Raji (cell line): ENCODE results near the gene PASD1.

Source experiments
- POLR2A ChIP-seq: IDR thresholded peaks from 2 replicates; pipeline ENCODE4 v1.6.1; 2011; ENCODE audit warnings: low read depth, low read length, control low read depth; ENCODE audit not compliant: insufficient read depth

The PASD1 gene

GRCh38 chrX:151697522-151697921 lies 134.0 kb downstream of the PASD1 start:
- no peak for TF ChIP-seq POLR2A

- no peak for TF ChIP-seq POLR2A
Measured at GRCh38 chrX:151698485-151698884, 135.0 kb downstream of the PASD1 start.

- no peak for TF ChIP-seq POLR2A
Measured at GRCh38 chrX:151699746-151700145, 136.3 kb downstream of the PASD1 start.

DNA sequence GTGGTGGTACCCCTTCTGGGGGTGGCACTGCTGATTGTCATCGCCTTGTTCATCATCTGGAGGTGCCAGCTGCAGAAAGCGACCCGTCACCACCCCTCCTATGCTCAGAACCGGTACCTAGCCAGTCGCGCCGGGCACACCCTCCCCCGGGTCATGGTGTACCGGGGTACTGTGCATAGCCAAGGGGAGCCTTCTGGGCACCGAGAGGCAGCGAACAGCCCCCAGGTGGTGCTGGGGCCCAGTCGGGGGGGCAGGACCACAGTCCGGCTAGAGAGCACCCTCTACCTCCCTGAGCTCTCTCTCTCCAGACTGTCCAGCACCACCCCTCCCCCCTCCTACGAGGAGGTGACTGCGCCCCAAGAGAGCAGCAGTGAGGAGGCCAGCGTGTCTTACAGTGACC lies 137.1 kb downstream of the PASD1 start:
- TF ChIP-seq POLR2A = no peak

- no peak for TF ChIP-seq POLR2A
Measured at GRCh38 chrX:151701071-151701470, 137.6 kb downstream of the PASD1 start.

DNA sequence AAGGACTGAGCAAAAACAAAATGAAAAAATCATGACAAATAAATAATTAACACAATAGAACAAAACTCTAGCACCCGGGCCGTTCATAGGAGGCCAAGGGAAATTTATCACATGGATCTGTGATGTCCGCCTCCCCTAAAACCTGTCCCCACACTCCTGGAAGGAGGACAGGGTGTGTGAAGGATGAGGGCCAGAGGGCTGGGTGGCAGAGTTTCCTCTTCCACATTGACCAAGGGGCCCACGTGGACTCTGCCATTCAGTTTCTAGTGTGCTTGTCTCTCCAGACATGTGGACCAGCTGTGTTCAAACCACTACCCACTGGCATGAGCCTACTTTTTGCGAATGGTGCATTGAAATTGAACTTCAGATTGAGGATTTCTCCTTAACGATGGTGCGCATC lies 138.1 kb downstream of the PASD1 start:
- no peak for TF ChIP-seq POLR2A

- TF ChIP-seq POLR2A = no peak
Measured at GRCh38 chrX:151702026-151702714, 138.7 kb downstream of the PASD1 start.

- no peak for TF ChIP-seq POLR2A
Measured at GRCh38 chrX:151702741-151703340, 139.4 kb downstream of the PASD1 start.

DNA sequence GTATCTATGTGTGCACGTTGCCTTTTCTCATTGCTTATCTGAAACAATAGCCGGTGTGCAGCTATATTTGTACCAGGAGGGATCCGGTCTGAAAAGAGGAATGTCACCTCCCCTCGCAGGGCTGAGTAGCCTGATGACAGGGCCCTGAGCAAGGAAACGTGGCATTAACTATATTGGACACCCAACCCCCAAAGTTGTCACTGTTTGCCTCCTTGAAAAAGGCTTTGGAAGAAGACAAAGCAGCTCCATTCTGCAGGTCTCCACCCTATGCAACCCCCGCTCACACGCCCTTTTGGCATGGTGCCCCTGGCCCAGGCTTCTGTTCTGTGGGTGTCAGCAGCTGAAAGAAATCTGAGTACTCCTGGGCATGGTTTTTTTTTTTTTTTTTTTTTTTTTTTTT lies 140.0 kb downstream of the PASD1 start:
- no peak for TF ChIP-seq POLR2A

GRCh38 chrX:151704041-151704663 lies 140.7 kb downstream of the PASD1 start:
- no peak for TF ChIP-seq POLR2A

DNA sequence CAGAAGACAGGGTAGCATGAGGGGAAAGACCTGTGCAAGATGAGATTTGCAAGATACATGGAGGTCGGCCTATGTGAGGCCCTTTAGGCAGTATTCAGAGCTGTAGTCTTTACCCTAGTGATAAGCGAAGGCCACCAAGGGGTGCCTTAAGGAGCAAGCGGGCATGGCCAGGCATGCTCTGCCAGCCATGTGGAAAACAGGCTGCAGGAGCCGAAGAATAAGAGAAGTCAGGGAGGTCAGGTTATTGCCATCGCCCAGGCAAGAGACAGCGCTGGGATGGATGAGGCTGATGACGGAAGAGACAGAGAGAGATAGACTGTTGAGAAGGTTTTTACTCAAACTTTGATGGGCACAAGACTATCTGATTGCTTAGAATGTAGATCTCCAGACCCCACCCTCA lies 145.3 kb downstream of the PASD1 start:
- TF ChIP-seq POLR2A = no peak

- TF ChIP-seq POLR2A = no peak
Measured at GRCh38 chrX:151710457-151710856, 147.0 kb downstream of the PASD1 start.

DNA sequence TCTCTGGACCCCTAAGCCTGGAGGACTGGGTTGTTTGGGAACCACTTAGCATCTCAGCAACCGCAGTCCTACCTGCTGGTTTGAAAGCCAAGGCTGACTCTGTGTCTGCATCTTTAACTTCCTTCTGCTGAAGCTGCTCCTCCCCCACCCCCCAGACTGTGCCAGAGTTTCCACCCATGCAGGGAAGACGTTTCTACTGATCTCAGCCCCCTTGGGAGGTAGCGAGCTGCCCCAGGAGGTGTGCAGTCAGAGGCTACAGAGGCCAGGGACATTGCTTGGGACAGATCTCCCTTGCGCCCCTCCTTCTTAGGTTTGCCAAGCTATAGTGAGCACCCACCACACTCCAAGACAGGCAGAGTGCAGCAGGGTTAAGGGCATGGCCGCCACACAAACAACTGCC lies 147.7 kb downstream of the PASD1 start:
- no peak for TF ChIP-seq POLR2A

GRCh38 chrX:151711787-151712186 lies 148.3 kb downstream of the PASD1 start:
- TF ChIP-seq POLR2A = no peak

GRCh38 chrX:151712253-151712652 lies 148.8 kb downstream of the PASD1 start:
- no peak for TF ChIP-seq POLR2A

DNA sequence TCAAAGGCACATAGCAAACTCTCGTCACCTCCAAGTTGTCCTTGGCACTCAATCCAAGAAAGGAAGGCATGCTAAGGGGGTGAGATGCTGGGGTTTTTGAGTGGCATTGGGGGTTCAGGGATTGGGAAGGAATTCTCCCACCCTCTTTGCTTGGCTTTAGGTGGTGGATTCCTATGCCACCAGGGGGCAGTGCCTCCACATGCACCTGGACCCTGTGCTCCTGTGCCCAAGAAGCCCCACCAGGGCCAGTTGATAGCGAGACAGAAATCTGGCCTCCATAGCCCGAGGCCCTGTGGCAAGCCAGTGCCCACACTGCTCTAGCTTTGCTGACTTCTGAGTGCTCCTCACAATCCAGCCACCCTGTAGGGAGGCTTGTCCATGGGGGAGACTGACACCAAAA lies 150.4 kb downstream of the PASD1 start:
- TF ChIP-seq POLR2A = no peak
